ENCODE results near the gene CSDE1. TPM values are rescaled to one million over a fixed set of nuclear protein-coding genes. Genes with fewer than 3 reads are reported as not detected.

The CSDE1 gene
- total RNA-seq, 4 donors from 2014 or later, result 548 to 1,437 (median 734) TPM

DNA sequence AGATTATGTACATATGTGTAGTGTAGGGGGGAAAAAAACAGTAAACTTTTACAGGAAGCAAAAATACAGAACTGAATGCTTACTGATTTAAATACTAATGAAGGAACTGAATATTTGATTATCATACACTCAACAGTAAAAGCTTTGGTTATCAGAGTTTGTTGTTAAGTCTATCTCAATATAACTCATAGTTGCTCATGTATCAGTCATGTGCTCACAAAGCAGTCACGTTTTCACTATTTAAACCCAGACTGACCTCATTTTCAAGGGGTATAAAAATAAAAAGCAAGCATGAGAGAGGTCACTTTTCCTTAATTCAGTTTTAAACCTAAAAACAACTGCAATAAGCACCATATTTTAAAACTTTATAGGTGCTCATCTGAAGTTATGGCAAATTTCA lies 34.3 kb downstream of the CSDE1 start:
- Histone ChIP-seq H3K27ac (no peak overlapping the region), H3K36me3 (peaks cover 88 to 93% of the 10 kb centered on the region in 2 donors)

DNA sequence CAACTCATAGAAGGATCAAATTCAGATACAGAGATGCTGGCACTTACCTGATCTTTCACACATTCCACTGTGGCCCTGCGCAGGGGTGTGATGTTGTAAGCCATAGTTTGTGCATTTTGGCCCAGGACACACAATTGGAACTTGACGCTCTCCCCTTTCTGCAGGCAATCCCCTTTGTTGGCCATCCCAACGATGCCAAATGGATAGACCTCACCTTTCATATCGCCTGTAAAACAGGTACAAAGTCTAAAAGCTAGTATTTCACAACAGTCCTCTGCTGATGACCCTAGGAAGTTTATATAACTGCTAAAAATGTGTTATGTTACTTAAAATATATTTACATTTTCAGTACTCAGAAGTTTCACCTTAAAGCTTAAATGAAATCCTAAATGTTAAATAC lies 37.3 kb downstream of the CSDE1 start:
- H3K9me3 ChIP-seq, result no peaks in the 10 kb centered on the region
- WGBS, 2 donors, result 95 to 96% methylated on average over 4 of the region's 4 CpGs
- peaks cover 7 to 9% of the 10 kb centered on the region in 2 donors for H3K4me1 ChIP-seq
- TF ChIP-seq, protein P1, sequence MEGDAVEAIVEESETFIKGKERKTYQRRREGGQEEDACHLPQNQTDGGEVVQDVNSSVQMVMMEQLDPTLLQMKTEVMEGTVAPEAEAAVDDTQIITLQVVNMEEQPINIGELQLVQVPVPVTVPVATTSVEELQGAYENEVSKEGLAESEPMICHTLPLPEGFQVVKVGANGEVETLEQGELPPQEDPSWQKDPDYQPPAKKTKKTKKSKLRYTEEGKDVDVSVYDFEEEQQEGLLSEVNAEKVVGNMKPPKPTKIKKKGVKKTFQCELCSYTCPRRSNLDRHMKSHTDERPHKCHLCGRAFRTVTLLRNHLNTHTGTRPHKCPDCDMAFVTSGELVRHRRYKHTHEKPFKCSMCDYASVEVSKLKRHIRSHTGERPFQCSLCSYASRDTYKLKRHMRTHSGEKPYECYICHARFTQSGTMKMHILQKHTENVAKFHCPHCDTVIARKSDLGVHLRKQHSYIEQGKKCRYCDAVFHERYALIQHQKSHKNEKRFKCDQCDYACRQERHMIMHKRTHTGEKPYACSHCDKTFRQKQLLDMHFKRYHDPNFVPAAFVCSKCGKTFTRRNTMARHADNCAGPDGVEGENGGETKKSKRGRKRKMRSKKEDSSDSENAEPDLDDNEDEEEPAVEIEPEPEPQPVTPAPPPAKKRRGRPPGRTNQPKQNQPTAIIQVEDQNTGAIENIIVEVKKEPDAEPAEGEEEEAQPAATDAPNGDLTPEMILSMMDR (IDR thresholded peaks at IDR 0.05), result no peak
- no peak for TF ChIP-seq POLR2A (IDR thresholded peaks at IDR 0.05)
- H3K4me3 ChIP-seq (replicated peaks in 1 of 3), result no peak overlapping the region
- no peak for DNase-seq
- intact Hi-C loops (cut with DNase I), result no loop called here
- no peak overlapping the region for H3K27ac ChIP-seq
- H3K27me3 ChIP-seq, result no peaks in the 10 kb centered on the region
- peaks cover 68 to 77% of the 10 kb centered on the region in 2 donors for H3K36me3 ChIP-seq

More for the DNA sequence above, 34.3 kb downstream of the CSDE1 start:
- Histone ChIP-seq H3K9me3 (no peaks in the 10 kb centered on the region), H3K4me3 (replicated peaks in 1 of 3) (no peak overlapping the region), H3K4me1 (no peaks in the 10 kb centered on the region), H3K27me3 (no peaks in the 10 kb centered on the region)
- intact Hi-C loops (cut with DNase I), result no loop called here
- no peak for TF ChIP-seq POLR2A (IDR thresholded peaks at IDR 0.05)
- TF ChIP-seq, protein P1 (IDR thresholded peaks at IDR 0.05), result no peak
- no peak for DNase-seq
- 0 to 45% methylated on average over 1 of the region's 1 CpG for whole genome bisulfite sequencing, 2 donors

DNA sequence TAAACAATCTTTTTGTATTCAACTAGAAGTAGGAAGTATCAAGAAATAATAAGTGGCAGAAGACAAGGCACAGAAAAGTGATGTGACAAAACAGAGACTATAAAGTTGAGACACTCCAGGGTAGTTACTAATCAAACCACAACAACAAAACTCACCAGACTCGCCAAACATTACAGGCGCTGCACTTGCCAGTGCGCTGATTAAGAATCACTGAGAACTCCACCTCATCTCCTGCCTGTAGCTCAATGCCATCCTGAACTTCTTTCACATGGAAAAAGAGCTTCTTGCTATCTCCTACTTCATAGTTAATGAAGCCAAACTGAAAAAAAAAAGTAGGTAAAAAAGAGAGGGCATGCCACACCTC lies 38.4 kb downstream of the CSDE1 start:
- Histone ChIP-seq H3K27ac (no peak overlapping the region), H3K4me3 (replicated peaks in 1 of 3) (no peak overlapping the region), H3K9me3 (no peaks in the 10 kb centered on the region), H3K27me3 (no peaks in the 10 kb centered on the region), H3K4me1 (peaks cover 13 to 17% of the 10 kb centered on the region in 2 donors), H3K36me3 (peaks cover 57 to 67% of the 10 kb centered on the region in 2 donors)
- WGBS, 2 donors, result 88 to 96% methylated on average over 3 of the region's 3 CpGs
- intact Hi-C loops (cut with DNase I), result no loop called here
- TF ChIP-seq, protein P1 (IDR thresholded peaks at IDR 0.05), result no peak
- no peak for TF ChIP-seq POLR2A (IDR thresholded peaks at IDR 0.05)
- DNase-seq, result no peak

DNA sequence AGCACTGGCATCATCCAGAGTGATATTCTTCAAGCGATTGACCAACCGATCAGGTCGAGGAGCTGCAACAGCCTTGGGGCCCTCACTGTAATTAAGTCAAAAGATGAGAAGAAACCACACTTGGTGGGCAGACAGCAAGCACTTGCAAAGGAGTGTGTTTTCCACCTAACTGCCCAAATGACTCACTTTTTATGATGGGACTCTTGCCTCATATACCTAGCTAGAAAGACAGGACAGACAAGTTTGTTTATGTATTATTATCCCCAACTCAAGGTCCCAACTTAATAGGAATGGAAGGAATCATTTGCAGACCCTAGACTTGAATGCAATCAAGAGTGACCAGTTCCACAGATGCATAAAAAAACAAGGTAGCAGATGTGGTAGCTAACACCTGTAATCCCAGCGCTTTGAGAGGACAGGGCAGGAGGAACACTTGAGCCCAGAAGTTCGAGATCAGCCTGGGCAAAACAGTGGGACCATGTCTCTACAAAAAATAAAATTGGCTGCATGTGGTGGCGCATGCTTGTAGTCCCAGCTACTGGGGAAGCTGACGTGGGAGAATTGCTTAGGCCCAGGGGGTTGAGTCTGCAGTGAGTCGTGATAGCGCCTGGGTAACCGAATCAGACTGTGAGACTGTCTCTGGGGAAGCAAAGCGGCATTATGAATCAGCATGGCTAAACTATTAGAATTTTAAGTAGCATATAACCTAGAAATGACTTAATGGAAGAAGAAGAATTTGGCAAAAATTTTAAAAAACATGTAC lies 38.9 kb downstream of the CSDE1 start:
- no peak overlapping the region for H3K4me3 ChIP-seq (replicated peaks in 1 of 3)
- peaks cover 13 to 17% of the 10 kb centered on the region in 2 donors for H3K4me1 ChIP-seq
- DNase-seq, result no peak
- peaks cover 52 to 61% of the 10 kb centered on the region in 2 donors for H3K36me3 ChIP-seq
- WGBS, 2 donors, result 92 to 96% methylated on average over 11 of the region's 11 CpGs
- no peaks in the 10 kb centered on the region for H3K9me3 ChIP-seq
- TF ChIP-seq, protein P1 (IDR thresholded peaks at IDR 0.05), result no peak
- TF ChIP-seq POLR2A (IDR thresholded peaks at IDR 0.05), result no peak
- no peaks in the 10 kb centered on the region for H3K27me3 ChIP-seq
- H3K27ac ChIP-seq, result no peak overlapping the region
- intact Hi-C loops (cut with DNase I), result no loop called here

All from thyroid gland (tissue), 4 donors.